HS-27A (cell line): Measurements from ENCODE around the gene THRAP3.

Experiments
- DNase-seq: peaks from one replicate; pipeline ENCODE4 v3.0.0-alpha.2; 2012; ENCODE audit warnings: low read depth, missing footprints

Gene THRAP3

GRCh38 chr1:36324353-36324703 is 100.1 kb downstream of the THRAP3 start:
- DNase-seq = no peak

- no peak for DNase-seq
Measured at GRCh38 chr1:36326499-36326898, 102.3 kb downstream of the THRAP3 start.

GRCh38 chr1:36327421-36328087 is 103.3 kb downstream of the THRAP3 start:
- no peak for DNase-seq

- DNase-seq = no peak
Measured at GRCh38 chr1:36328088-36328480, 103.8 kb downstream of the THRAP3 start.

- no peak for DNase-seq
Measured at GRCh38 chr1:36328713-36329112, 104.5 kb downstream of the THRAP3 start.

GRCh38 chr1:36329817-36330216 is 105.6 kb downstream of the THRAP3 start:
- DNase-seq = no peak

GRCh38 chr1:36330940-36331339 is 106.7 kb downstream of the THRAP3 start:
- no peak for DNase-seq

- no peak for DNase-seq
Measured at GRCh38 chr1:36337830-36338229, 113.6 kb downstream of the THRAP3 start.

GRCh38 chr1:36339215-36339614 is 115.0 kb downstream of the THRAP3 start:
- DNase-seq = no peak

- no peak for DNase-seq
Measured at GRCh38 chr1:36339615-36340014, 115.4 kb downstream of the THRAP3 start.

- no peak for DNase-seq
Measured at GRCh38 chr1:36341626-36342320, 117.5 kb downstream of the THRAP3 start.

GRCh38 chr1:36342426-36343185 is 118.4 kb downstream of the THRAP3 start:
- DNase-seq = peak; percentile 82

- no peak for DNase-seq
Measured at GRCh38 chr1:36343651-36344394, 119.6 kb downstream of the THRAP3 start.

- no peak for DNase-seq
Measured at GRCh38 chr1:36344395-36344680, 120.1 kb downstream of the THRAP3 start.

GRCh38 chr1:36345353-36345752 is 121.1 kb downstream of the THRAP3 start:
- DNase-seq = no peak

- DNase-seq = no peak
Measured at GRCh38 chr1:36346741-36347370, 122.6 kb downstream of the THRAP3 start.

GRCh38 chr1:36349241-36349671 is 125.0 kb downstream of the THRAP3 start:
- DNase-seq = no peak

GRCh38 chr1:36349839-36350238 is 125.6 kb downstream of the THRAP3 start:
- DNase-seq = no peak

- peak; percentile 96 for DNase-seq
Measured at GRCh38 chr1:36350659-36351226, 126.5 kb downstream of the THRAP3 start.

- DNase-seq = peak; percentile 93
Measured at GRCh38 chr1:36351227-36351977, 127.2 kb downstream of the THRAP3 start.
